TTC549 (cell line): ENCODE results near the gene LY6G6C.

Experiments used
- FAIRE-seq: peaks from 2 replicates; lab custom pipeline; 2012; peaks lifted over from hg19 to GRCh38; lab: Jason Lieb, UNC

Gene LY6G6C

DNA sequence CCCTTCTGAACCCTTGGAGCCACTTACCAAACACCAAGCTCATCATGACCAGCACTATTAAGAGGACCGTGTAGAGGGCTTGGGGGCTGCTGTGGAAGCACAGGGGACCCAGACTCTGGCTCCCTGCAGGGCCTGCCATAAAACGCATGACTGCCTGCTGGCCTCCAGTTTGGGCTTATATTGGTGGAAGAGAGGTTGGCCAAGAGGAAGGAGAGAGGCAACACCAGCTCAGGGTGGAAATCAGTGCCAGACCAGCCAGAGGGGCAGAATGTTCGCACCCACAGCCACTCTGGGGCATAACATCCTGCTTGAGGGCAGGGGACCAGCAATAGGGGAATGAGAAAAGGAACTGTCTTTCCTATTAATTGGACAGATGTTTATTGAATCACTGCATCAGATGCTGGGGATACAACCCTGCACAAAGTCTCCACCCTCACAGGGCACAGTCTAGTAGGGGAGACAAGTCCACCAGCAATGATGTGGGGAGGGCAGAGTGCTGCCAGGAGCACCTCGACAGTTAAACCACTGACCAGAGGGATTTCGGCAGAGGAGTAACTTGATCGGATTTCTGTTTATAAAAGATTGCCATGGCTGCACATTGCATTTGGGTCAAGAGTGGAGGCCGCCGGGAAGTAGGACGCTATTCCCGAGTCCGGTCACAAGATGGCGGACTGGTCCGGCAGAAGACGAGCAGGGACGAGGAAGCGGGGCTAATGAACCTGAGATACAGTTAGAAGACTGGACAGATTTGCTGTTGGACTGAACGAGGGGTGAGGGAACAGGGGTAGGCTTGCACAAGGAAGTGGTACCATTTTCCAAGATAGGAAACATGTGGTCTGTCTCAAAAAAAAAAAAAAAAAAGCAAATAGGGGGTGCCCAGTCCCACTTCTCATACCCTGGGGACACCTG, 41.1 kb downstream of the LY6G6C start, which contains the start of gene LY6G5C:
Gene LY6G5C (minus strand): TSS at position 842 of the 909 bp plus-strand sequence. CDS start 694 bp downstream, at position 148.
- no peak for FAIRE-seq

DNA sequence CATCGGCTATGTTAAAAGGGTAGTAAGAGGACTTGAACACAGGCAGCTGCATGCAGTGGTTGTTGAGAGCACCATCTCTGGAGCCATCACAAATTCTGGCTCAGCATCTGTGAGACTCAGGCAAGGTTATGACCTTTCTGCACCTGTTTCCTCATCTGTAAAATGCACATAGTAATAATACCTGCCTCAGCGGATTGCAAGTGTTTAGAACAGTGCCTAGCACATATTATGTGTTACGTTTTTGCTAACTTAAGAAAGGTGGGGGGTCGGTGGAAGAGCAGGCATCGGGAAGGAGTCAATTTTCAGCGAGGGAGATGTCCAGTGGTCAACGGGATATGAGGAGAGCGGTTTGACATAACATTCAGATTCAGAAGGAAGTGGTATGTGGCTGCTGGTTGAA, 43.6 kb downstream of the LY6G6C start:
- FAIRE-seq, result no peak

DNA sequence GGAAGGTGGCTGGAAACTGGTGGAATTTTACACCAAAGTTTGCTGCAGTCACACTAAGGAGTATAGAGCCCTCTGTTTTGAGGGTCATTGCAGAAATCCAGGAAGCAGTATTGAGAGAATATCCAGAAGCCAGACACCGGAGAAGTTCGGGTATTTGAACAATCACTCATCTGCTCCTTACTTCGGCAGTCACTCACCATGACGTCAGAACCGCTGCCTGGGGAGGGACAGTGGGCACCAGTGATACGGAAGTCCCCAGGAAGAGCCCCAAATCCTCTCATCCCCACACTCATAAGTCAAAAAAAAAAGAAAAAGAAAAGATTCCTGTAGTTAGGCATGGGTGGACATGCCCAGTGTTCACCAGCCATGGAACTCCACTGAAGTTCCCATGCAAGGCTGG, 44.6 kb downstream of the LY6G6C start:
- FAIRE-seq, result no peak

DNA sequence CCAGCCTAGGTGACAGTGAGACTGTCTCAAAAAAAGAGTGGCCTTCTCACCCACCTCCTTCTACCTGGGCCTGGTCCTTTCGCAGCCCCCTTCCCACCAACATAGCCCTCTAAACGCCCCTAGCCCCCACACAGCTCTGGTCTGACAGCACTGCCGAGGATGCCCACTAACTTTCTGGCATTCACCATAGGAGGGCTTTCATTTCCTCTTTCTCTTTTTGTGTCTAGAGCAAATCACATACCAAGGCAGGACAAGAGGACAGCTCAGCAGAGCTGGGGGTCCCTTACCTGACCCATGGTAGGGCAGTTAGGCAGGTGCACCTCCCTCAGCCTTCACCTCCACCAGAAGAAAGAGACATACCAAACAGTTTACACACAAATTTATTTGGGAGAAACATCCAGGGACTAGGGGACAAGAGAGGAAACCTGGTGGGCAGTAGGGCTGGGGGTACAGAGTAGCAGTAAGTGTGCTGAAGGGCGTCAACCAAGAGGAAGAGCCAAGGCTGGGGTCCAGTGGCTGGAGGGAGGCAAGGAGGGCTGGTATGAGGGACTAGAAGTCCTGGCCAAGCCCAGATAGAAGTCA, 45.1 kb downstream of the LY6G6C start:
- FAIRE-seq, result no peak

DNA sequence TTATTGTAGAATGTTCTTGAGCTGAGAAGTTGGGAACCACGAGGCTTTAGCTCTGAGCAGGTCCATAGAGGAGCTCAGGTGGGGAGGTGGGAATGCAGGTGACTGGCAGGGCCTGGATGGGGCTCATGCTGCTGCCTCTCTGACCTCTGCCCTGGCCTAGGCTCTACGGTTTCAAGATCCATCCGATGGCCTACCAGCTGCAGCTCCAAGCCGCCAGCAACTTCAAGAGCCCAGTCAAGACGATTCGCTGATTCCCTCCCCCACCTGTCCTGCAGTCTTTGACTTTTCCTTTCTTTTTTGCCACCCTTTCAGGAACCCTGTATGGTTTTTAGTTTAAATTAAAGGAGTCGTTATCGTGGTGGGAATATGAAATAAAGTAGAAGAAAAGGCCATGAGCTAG, 51.9 kb downstream of the LY6G6C start, which contains the start of gene LY6G5B:
Gene LY6G5B (plus strand): TSS at position 301 of the 400 bp plus-strand sequence. CDS start 975 bp downstream, outside the sequence.
- FAIRE-seq, result no peak
